Mucosa of descending colon (tissue), 3 donors: ENCODE results near the gene ZNF415. TPM values are rescaled to one million over a fixed set of nuclear protein-coding genes. Genes with fewer than 3 reads are reported as not detected.
"Not testable (repeated sequence)": the region's sequence is repeated elsewhere in the genome, so short reads cannot be mapped to it uniquely, and the experiment has no call there.

ENCODE experiments used
- ATAC-seq: fragments of 200-7000 bp; cut with Tn5 transposase; one replicate; pipeline ENCODE4 v1.9.1; 2020; ENCODE audit warnings: mild to moderate bottlenecking, moderate library complexity
- DNase-seq, 3 donors: peaks; one replicate each; pipeline ENCODE4 v3.0.0-alpha.2; 2020
- H3K36me3 ChIP-seq: fragments of 200-600 bp; one replicate; pipeline ENCODE4 v1.8.0; 2021; ENCODE audit warnings: low read depth, mild to moderate bottlenecking
- H3K4me1 ChIP-seq: fragments of 200-600 bp; one replicate; pipeline ENCODE4 v1.8.0; 2021; ENCODE audit warnings: low read depth, mild to moderate bottlenecking
- H3K4me3 ChIP-seq: fragments of 200-600 bp; one replicate; pipeline ENCODE4 v1.8.0; 2021; ENCODE audit warnings: mild to moderate bottlenecking
- H3K9me3 ChIP-seq: fragments of 200-600 bp; one replicate; pipeline ENCODE4 v1.8.0; 2021; ENCODE audit warnings: mild to moderate bottlenecking
- intact Hi-C, 2 donors: fragments of 100-400 bp; cut with DNase I in 1 of 2; cut with micrococcal nuclease in 1 of 2; formaldehyde crosslinking; loops; one replicate each; pipeline versions ENCODE4 v1.11.0 to v1.11.1; 2022; cut with DNase I, micrococcal nuclease
- total RNA-seq, 3 donors: library from RNA; stranded (reverse); fragmentation: NEBNext Ultra II Directional in 2 of 3; extraction: Animal tissue kit (Norgen Biotek cat#: 25700) in 2 of 3; gene quantifications; one replicate each; pipeline versions ENCODE4 v1.2.1 to v1.2.4, GENCODE V29; 2021 to 2023
- TF ChIP-seq, protein P1 (sequence below): fragments of 200-600 bp; IDR thresholded peaks from one replicate; pipeline ENCODE4 v1.8.0; 2022; ENCODE audit warnings: antibody characterized with exemption, mild to moderate bottlenecking
- donor health status: DM: no; HTN: no; CAD: no; lungs with moderate emphysema.
- donor health status: DM: no; HTN: no; CAD: no.
- donor health status: DM: no; HTN: yes; CAD: no.

The ZNF415 gene
- total RNA-seq, 3 donors from 2014 or later = 5.3 to 14.0 (median 6.6) TPM

DNA sequence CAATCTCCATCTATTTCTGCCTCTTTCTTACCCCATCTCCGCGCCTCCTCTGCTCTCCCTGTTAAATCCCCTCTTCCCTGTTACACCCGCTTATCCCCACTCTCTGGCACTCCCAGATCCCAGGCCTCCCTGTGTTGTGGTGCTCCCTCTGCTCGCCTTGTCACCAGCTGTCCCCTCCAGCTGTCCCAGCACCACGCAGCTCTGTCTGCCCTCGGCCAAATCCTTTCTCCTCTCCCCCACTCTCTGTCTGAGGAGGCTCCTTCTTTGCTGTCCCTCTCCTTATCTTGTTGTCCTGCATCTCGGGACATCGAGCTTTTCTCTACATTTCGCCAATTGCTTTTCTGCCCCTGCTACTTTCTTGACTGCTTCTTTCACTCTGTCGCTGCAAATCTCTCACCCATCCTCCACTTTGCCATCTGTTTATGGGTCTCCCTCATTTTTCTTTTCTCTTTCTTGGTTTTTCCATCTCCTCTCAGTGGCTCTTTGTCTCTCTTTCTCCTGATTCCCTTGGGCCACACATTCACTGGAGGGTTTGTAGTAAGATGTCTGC lies 30.4 kb downstream of the ZNF415 start:
- Histone ChIP-seq H3K4me1 (peaks cover 8% of the 10 kb centered on the region), H3K36me3 (peaks cover 2% of the 10 kb centered on the region), H3K9me3 (no peaks in the 10 kb centered on the region), H3K4me3 (peak overlapping the region; percentile 63)
- TF ChIP-seq, protein P1, sequence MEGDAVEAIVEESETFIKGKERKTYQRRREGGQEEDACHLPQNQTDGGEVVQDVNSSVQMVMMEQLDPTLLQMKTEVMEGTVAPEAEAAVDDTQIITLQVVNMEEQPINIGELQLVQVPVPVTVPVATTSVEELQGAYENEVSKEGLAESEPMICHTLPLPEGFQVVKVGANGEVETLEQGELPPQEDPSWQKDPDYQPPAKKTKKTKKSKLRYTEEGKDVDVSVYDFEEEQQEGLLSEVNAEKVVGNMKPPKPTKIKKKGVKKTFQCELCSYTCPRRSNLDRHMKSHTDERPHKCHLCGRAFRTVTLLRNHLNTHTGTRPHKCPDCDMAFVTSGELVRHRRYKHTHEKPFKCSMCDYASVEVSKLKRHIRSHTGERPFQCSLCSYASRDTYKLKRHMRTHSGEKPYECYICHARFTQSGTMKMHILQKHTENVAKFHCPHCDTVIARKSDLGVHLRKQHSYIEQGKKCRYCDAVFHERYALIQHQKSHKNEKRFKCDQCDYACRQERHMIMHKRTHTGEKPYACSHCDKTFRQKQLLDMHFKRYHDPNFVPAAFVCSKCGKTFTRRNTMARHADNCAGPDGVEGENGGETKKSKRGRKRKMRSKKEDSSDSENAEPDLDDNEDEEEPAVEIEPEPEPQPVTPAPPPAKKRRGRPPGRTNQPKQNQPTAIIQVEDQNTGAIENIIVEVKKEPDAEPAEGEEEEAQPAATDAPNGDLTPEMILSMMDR = no peak
- intact Hi-C loops = no loop called here
- ATAC-seq (no peak), DNase-seq (no peak)

DNA sequence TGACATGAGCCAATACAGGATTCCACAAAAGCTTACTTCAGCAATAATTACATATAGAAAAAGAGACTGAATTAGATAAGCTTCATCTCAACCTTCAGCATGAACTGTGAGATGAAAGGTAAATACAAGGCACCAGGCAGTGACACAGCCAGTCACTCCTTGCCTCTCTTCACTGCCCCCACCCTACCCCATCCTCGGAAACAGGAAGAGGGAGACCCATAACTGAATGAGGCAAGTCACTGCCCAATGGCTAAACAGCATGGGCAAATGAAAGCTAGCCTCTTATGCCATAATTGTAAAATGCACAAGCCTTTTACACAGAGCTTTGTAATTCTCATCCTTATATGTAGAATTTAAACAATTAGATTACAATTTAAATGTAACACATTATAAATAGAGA lies 31.2 kb downstream of the ZNF415 start:
- no peaks in the 10 kb centered on the region for H3K9me3 ChIP-seq
- no peak overlapping the region for H3K4me3 ChIP-seq
- no peaks in the 10 kb centered on the region for H3K36me3 ChIP-seq
- peaks cover 8% of the 10 kb centered on the region for H3K4me1 ChIP-seq
- DNase-seq (no peak), ATAC-seq (no peak)
- intact Hi-C loops = no loop called here
- TF ChIP-seq, protein P1 = no peak

DNA sequence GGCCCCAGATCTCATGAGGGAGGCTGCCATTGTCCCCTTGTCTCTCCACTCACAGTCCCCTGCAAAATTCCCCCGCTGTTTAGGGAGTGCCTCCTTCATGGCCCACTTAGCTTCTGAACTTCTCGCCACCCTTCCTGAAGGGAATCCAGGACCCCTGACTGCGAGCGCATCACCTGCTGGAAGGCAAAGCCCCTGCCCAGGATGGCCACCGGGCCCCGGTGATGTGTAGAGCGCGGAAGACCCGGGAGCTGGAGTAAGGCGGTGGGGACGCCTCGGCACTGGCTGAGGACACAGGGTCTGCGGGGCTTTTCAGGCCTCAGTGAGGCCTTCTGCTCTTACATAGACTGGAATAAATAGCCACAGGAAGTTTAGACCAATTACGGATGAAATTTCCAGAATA lies 34.1 kb downstream of the ZNF415 start:
- ATAC-seq, DNase-seq, H3K36me3 ChIP-seq, H3K4me3 ChIP-seq, H3K4me1 ChIP-seq, H3K9me3 ChIP-seq: not testable (repeated sequence)
- intact Hi-C loops = loop anchor here in 1 of 2 donors (2.0 kb wide), 1 partner anchor 30 kb away; no protein-coding TSS in a partner anchor

GRCh38 chr19:53096982-53097690 lies 35.6 kb downstream of the ZNF415 start:
- DNase-seq, H3K4me1 ChIP-seq, H3K9me3 ChIP-seq, H3K36me3 ChIP-seq, intact Hi-C loops, ATAC-seq, H3K4me3 ChIP-seq: not testable (repeated sequence)

DNA sequence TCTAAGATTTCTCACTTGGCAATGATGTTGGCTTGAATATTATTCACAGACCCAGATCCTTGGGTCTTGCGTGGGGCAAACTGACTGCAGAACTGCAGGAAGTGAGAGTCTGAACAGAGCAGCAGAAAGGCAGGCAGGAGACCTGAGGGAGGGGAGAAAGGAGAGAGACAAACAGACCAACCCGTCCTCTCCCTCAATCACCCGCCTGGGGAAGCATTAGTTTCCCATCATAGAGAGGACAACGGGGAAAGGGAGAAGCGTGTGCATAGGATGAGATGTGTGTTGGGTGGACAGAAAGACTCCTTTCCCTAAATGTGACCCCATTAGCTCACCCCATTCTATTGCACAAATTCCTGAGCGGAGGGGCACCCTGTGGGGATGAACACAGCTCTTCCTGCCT lies 36.1 kb downstream of the ZNF415 start:
- DNase-seq, H3K4me3 ChIP-seq, ATAC-seq, H3K9me3 ChIP-seq, intact Hi-C loops, H3K36me3 ChIP-seq, H3K4me1 ChIP-seq: not testable (repeated sequence)

DNA sequence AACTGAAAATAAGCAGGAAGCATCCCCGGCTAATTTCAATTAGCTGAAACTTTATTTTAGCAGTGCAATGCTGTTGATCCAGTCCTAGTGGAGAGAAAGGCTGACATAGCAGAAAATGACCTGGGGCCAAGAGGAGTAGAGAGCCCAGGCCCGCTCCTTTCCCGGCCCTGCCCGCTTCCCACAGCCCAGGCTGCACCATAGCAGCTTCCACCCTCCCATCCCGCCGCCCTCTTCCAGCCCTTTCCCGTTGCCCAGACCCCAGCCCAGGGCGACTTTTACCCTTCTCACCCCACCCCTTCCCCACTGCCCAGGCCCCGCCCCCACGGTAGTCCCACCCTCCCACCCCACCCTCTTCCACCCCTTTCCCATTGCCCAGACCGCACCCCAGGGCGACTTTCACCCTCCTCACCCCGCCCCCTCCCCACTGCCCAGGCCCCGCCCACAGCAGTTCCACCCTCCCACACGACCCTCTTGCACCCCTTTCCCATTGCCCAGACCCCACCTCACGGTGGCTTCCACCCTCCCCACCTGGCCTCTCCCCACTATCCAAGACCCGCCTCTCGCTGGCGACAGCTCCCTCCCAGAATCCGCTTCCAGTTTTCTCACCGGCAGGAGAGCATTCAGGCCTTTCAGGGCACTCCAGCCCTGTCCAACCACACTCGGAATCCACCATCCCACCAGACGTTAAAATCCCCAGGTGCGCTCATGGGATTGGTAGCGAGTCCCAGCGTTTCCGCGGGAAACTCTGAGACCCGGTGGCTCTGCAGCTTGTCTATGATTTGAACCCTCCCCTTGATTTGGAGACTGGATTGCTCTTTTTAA lies 37.7 kb downstream of the ZNF415 start:
- no peak for ATAC-seq
- intact Hi-C loops = no loop called here
- TF ChIP-seq, protein P1 = no peak
- Histone ChIP-seq H3K9me3 (no peaks in the 10 kb centered on the region), H3K36me3 (no peaks in the 10 kb centered on the region), H3K4me1 (no peaks in the 10 kb centered on the region), H3K4me3 (no peak overlapping the region)
- no peak for DNase-seq

DNA sequence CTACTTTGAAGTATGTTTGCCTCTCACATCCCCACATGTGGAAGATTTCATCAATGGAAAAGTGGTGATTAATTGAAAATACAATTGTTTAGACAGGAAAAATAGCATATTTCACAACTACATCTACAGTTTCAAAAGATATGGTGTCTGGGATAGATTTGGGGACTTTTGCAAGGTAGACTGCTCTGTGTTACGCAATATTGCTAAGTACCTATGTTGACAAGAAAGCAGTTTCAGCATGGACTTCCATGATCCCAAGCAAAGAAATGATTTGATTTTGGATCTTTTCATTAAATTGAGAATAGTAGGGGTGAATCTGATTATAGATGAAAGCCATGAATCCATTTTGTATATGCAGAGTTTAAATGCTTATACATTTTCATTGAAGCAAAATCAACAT lies 40.0 kb downstream of the ZNF415 start:
- Histone ChIP-seq H3K4me3 (no peak overlapping the region), H3K4me1 (no peaks in the 10 kb centered on the region), H3K36me3 (no peaks in the 10 kb centered on the region), H3K9me3 (no peaks in the 10 kb centered on the region)
- DNase-seq (no peak), ATAC-seq (no peak)
- TF ChIP-seq, protein P1 = no peak
- intact Hi-C loops = no loop called here
